DMS53 (cell line): ENCODE measurements around the gene VANGL2.

Source experiments
- DNase-seq: peaks from one replicate; lab custom pipeline; 2025; lab: John Stamatoyannopoulos, UW

VANGL2 gene

GRCh38 chr1:160400223-160400645 is at the start of gene VANGL2:
Gene VANGL2, plus strand, starts transcription at chr1:160400564. Its CDS starts 15,274 bp downstream, at chr1:160415838.
- peak; percentile 81 for DNase-seq

- no peak for DNase-seq
Measured at GRCh38 chr1:160351629-160352028, 48.7 kb upstream of the VANGL2 start.

GRCh38 chr1:160352555-160352954 is 47.8 kb upstream of the VANGL2 start:
- no peak for DNase-seq

DNA sequence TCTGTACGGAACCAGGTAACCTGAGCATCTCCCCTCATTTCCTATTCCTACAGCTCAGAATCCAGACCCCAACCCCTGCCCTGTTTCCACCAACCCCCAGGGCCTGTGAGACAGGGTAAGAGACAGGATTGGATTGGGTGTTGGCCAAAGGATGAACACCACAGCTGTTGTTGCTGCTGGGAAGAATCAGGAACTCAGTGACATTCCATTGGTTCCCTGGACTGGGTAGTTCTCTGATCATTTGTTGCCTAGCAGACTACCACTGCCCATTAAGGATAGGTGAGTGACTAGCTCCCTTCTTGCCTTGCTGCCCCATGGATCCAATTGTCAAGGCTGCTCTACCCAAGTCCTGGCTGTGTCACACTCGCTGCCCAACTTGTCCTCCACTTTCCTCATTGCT is 47.1 kb upstream of the VANGL2 start:
- DNase-seq = no peak

DNA sequence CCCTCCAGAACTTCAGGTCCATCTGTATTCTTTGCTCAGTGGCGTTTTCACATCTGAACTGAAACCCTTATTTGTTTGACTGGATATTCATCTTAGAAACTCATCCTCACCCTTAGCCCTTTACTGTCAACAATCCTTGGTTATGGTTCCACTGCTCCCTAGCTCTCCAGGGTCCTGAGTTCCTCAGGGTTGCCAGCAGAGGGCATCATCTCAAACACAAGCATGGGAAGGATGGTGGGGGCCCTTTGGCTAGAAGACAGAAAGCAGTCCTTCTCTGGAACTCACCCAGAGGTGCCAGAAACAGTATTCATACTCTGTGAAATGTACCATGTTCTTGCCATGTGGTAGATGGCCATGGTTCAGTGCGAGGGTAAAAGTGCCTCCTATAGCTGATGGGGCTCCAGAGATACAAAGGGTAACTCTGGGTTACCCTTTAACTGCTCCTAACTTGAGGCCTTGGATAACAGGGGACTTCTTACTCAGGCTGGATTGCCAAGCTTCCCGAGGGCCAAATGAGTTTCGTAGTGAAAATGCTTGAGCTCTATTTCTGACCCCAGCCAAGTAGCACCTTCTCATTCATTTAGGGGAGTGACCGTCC is 45.9 kb upstream of the VANGL2 start:
- DNase-seq = peak; percentile 53

- DNase-seq = no peak
Measured at GRCh38 chr1:160357286-160358002, 42.9 kb upstream of the VANGL2 start.

GRCh38 chr1:160358073-160358472 is 42.3 kb upstream of the VANGL2 start:
- DNase-seq = no peak

DNA sequence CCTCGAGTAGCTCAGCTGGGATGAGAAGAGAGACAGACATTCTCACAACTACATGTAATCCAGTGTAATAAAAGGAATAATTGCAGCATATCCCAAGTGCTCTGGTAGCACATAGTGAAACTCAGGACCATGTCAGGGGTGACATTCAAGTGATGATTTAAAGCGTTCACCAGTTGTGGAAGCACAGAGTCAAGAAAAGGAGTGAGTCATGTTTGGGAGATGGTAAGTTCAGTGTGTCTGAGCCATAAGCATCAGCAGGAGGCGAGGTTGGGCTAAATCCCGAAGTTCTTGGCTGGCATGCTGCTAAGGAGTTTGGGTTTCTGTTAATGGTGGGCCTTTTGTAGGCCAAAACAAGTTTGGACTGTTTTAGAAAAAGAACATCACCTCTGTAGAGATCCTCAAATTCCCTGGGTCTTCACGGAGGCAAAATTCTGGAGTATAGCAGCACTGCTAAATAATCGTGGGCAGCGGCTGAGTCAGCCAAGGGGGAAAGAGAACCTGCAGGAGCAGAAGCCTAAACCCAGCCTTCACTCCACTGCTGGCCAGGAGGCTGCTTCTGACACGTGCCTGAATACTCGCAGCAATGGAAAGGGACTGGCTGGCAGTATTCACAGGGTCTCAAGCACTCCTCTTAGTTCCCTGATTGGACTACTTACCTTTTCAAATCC is 40.7 kb upstream of the VANGL2 start:
- DNase-seq = no peak

- no peak for DNase-seq
Measured at GRCh38 chr1:160360227-160360695, 40.1 kb upstream of the VANGL2 start.

DNA sequence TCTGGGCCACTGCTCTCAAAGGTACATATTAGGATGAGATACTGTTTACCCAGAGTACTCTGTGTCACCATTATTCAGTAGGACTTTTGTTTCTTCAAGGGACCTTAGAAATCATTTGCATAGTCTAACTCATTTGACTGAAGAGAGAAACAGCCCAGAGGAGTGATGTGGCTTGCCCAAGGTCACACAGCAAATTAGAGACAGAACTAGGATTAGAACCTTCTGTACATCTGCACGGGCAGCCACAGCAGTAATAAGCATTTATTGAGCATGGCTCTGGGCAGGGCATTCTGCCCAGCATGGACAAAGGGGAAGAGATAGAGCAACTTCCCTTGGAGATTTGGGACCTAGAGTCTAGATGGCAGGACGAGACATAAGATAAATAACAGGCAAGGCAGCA is 39.2 kb upstream of the VANGL2 start:
- DNase-seq = no peak

- no peak for DNase-seq
Measured at GRCh38 chr1:160361814-160362167, 38.6 kb upstream of the VANGL2 start.

DNA sequence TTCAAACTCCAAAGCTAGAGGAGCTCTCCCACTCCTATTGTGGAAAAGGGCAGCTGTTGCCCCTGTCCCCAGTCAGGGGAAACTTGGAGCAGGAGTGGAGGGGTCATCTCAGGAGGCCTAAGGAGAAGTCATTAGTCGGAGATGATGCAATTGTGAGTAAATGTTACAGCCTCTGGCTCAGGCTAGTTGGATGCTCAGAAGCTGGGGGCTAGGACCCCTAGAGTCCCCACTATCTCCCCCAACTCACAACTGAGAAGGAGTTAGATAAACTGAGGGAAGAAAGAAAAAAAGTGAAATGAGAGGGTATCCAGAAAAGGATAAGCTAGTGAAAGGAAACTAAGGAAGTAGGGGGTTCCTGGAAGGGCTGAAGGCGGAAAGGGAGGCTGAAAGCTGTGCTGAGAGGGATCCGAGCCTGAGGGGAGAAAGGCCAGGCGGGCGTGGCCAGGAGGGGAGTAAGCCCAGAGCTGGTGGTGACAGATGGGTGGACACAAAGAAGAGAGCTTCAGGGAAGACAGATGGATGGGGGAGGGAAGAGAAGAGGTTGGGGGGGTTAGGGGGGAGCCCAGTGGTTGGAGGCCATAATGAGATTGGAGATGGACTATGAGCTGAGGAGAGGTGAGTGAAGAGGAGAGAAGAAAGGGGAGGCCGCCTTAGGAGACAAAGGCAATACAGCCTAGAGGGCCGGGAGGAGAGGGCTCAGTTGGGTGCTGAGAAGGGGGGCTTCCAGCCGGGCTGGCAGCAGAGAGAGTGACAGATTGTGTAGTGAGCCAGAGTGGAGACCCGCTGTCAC is 38.0 kb upstream of the VANGL2 start:
- no peak for DNase-seq

DNA sequence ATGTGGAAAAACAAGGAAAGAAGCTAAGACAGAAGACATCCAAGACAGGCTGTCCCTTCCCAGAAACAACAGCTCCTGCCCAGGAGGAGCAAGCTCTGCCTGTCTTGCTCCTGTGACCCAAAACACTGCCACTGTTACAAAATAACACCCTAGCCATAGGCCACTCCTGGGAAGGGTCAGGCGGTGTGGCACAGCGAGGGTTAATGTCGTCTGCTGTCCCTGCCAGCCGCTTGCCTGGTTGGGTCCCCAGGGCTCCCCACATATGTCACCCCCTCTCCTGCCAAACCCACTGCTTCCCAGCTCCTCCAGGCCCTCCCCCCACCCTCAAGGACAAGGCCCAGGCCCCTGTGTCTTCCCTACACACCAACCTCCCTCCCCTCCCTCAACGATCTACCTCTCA is 37.4 kb upstream of the VANGL2 start:
- no peak for DNase-seq

GRCh38 chr1:160363951-160364735 is 36.2 kb upstream of the VANGL2 start:
- DNase-seq = no peak

DNA sequence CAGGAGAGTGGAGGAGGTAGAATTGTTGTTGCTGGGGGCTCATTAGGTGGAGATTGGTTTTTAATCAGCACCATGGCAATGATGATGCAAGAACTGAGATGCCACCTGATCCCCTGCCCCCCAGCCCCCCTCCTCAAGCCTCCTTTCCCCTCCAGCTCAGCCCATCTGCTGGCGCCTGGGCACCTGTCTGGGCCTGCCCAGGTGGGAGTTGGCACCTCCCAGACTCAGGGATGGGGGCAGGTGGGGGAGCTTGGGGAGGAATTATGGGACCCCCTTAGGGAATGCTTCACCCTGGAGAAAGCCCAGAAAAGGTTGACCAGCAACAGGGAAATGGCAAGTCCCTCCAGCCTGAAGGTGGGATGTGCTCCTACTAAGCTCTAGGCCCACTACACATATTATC is 35.0 kb upstream of the VANGL2 start:
- no peak for DNase-seq

- DNase-seq = no peak
Measured at GRCh38 chr1:160366731-160367515, 33.4 kb upstream of the VANGL2 start, which contains the start of gene NHLH1. Gene NHLH1, plus strand, starts transcription at chr1:160367071. Its CDS starts 3,661 bp downstream, at chr1:160370732.

DNA sequence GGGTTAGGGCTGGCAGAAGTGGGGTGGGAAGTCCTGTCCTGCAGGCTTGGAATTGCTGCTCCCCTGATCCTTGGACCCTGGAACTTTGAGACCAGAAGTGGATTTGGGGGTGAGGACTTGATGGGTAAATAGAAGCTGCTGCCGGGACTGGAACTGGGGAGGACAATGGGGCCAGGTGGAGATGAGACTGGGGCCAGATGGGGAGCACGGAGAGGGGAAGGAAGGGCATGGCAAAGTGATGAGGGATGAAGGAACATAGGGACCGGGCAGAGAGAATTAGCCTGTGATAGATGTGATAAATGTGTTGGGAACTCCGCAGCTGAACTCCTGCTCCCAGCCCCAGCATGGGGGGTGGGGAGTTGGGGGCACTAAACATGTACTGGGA is 32.9 kb upstream of the VANGL2 start:
- no peak for DNase-seq

GRCh38 chr1:160367934-160368923 is 32.1 kb upstream of the VANGL2 start:
- no peak for DNase-seq

- no peak for DNase-seq
Measured at GRCh38 chr1:160369087-160369486, 31.3 kb upstream of the VANGL2 start.
